GM19035 (cell line): Measurements from ENCODE around the gene CLEC4G.
"Not testable (repeated sequence)": the region's sequence is repeated elsewhere in the genome, so short reads cannot be mapped to it uniquely, and the experiment has no call there.

Experiments used
- ATAC-seq: cut with Tn5 transposase; IDR thresholded peaks from one replicate; pipeline ENCODE4 v1.9.1; 2021; ENCODE audit not compliant: unreplicated experiment

Gene CLEC4G

GRCh38 chr19:7746903-7747884 lies 15.3 kb upstream of the CLEC4G start, which contains the start of gene CD209:
Gene CD209 (minus strand): TSS chr19:7747534. CDS start chr19:7747511, 23 bp downstream.
- no peak for ATAC-seq

- not testable (repeated sequence) for ATAC-seq
Observed at GRCh38 chr19:7746306-7746705, 14.4 kb upstream of the CLEC4G start.

DNA sequence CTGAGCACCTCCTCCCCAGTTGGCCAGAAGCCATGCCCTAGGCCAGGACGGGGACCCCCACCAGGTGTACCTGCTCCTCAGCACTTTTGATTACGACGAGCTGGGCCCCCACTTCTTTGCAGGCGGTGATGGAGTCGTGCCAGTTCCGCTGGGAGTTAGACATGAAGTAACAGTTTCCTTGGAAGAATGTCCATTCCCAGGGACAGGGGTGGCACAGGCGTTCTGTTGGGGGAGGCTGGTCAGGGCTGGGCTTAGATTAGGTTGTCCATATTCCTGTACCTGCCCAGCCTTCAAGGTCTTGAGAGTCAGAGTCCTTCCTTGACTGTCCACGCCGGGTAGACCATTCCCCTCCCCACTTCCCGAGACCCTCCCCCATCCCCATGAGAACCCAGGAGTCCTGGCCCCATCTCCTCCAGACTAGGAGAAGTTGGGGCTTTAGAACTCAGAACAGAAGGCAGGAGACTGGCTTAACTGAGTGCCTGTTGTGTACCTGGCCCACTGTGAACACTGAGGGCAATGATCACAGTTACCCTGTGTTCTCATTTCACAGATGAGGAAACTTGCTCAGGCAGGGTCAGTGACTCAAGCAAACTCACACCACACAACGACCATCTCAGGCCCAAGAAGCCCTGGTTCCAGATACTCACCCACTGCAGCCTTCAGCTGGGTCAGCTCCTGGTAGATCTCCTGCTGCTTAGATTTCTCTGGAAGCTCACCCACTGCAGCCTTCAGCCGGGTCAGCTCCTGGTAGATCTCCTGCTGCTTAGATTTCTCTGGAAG lies 13.2 kb upstream of the CLEC4G start:
- no peak for ATAC-seq

DNA sequence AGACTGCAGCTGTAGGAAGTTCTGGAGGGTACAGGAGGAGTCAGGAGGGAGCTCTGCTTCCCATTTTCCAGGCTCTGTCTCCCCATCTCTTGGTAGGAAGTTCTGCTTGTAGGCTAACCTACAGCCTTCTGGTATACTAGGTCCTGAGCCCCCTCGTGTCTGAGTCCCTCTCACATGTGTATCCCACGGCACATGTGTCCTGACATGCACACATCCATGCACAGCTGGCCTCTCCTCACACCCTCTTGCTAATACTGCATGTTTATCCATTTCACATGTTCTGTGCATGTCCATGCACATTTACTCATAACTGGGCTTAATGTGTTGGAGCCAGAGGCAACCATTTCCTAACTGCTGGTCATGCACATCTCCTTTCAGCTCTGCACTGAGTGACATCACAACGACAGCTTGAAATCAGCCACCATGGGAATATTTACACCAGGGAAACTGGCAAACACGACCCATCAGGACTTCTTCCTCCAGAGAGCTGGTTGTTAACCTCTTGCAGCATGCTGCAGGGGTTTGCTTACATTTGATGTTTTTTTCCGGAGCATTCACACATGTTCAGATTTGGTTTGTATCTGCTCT lies 12.4 kb upstream of the CLEC4G start:
- no peak for ATAC-seq

DNA sequence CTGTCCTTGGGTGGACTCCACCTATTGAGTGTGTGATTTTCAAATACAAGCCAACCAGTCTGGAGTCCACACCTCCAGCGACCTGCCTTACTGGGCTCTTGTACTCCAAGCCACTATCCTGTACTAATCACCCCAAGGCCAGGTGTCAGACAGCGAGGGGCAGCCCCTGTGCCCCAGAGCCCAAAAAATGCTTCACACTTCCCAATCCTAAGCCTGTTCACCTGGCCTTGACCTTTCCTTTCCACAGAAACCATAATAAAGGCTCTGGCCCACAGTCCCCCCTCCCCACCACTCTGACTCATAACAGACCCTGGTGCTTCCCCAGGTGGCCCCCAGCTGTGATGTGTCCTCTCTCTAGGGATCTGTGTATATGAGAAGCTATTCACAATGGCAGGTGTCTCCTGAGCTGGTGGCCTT lies 11.5 kb upstream of the CLEC4G start:
- peak; percentile 52 for ATAC-seq

- ATAC-seq: no peak
Observed at GRCh38 chr19:7742991-7743390, 11.1 kb upstream of the CLEC4G start.

DNA sequence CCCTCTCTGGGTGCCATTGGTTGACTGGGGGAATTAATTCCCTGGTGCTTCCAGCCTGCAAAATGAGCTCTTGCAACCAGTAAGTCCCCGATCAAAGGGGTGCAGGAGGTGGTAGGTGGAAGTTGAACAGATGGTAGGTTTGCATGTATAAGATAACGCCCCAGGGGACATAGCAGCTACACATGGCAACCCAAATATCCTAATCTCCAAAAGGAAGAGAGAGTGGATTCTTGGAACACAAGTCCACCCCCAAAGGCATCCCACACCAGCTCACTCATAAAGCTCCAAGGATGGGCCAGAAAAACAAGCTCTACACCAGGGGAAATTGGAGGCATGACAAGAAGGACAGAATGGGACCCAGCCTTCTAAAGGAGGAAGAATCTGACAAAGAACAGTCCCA lies 10.7 kb upstream of the CLEC4G start:
- ATAC-seq: no peak

GRCh38 chr19:7740682-7741054 lies 8.8 kb upstream of the CLEC4G start:
- ATAC-seq: no peak

DNA sequence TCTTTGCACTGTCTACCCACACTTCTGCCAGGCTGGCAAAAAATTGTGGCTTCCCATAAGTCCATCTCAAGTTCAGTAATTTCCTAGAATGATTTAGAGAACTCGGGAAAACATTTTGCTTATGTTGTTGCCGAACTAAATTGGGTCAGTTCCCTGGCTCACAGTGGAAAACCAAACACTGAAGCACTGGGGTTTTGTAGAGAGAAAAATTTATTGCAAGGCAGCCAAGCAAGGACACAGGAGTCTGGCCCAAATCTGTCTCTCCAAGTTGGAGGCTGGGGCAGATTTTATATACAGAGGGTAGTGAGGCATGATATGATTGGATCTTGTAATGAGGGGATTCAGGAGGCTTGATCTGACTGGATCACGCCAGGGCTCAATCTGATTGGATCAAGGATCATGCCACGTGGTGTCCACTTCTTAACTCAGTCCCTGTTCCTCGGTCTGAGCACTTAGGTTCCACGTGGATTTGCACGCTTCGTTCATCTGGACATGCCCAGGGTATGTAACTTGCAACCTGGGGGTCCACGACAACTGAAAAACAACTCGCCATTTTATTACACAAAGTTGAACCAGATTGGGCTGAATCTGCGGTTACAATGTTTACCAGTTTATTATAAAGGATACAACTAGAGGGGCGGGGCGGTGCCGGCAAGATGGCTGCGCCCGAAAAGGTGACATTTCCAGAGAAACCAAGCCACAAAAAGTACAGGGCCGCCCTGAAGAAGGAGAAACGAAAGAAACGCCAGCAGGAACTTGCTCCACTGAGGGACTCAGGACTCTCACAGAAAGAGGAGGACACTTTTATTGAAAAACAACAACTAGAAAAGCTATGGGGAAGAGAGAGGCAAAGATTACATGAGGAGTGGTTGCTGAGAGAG lies 8.1 kb upstream of the CLEC4G start:
- ATAC-seq: no peak

DNA sequence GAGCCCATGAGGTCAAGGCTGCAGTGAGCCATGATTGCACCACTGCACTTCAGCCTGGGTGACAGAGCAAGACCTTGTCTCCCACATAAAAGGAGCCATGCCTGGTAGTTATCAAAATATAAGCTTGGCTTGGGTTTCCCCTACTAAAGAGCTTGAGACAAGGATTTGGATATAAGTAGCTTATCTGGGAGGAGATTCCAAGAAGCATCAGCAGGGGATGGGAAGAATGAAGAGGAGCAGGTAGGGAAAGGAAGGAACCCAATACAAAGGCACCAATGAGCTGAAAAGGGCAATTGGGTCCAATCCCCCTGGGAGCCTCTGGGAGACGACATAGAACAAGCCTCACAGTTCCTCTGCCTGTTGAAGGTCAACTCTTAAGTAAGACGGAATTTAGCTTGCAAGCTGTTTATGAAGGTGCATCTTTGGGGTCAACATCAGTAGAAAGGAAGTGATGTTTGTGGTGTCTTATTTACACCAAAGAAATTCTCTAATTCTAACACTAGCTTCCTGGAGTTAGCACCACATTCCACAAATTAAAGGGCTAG lies 7.4 kb upstream of the CLEC4G start:
- no peak for ATAC-seq

DNA sequence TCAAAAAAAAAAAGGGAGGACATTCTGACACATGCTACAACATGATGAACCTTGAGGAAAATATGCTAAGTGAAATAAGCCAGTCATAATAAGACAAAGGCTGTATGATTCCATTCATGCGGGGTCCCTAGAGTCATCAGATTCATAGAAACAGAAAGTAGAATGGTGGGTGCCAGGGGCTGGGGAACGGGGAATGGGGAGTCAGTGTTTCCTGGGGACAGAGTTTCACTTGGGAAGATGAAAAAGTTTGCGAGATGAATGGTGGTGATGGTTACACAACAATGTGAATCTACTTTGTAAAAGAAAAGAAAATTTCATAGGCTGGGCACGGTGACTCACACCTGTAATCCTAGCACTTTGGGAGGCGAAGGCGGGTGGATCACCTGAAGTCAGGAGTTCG lies 6.1 kb upstream of the CLEC4G start:
- ATAC-seq: no peak

- no peak for ATAC-seq
Observed at GRCh38 chr19:7737215-7737614, 5.3 kb upstream of the CLEC4G start.

- ATAC-seq: no peak
Observed at GRCh38 chr19:7736148-7736547, 4.2 kb upstream of the CLEC4G start.

- ATAC-seq: no peak
Observed at GRCh38 chr19:7734220-7735203, 2.6 kb upstream of the CLEC4G start.

GRCh38 chr19:7733376-7733775 lies 1.5 kb upstream of the CLEC4G start:
- no peak for ATAC-seq

- ATAC-seq: no peak
Observed at GRCh38 chr19:7731615-7732014, 295 bp downstream of the CLEC4G start.

GRCh38 chr19:7731218-7731595 lies 703 bp downstream of the CLEC4G start:
- ATAC-seq: no peak

GRCh38 chr19:7730286-7731217 lies 1.4 kb downstream of the CLEC4G start:
- no peak for ATAC-seq
